ENCODE results near the gene KIF3B. TPM values are rescaled to one million over a fixed set of nuclear protein-coding genes. Genes with fewer than 3 reads are reported as not detected.
A peak's percentile ranks its signal among the peaks of the same experiment; 100 is the strongest.
"Not testable (repeated sequence)": the region's sequence is repeated elsewhere in the genome, so short reads cannot be mapped to it uniquely, and the experiment has no call there.

KIF3B gene
- total RNA-seq, 2 experiments from 2014 or later: 38.9 to 39.4 TPM

DNA sequence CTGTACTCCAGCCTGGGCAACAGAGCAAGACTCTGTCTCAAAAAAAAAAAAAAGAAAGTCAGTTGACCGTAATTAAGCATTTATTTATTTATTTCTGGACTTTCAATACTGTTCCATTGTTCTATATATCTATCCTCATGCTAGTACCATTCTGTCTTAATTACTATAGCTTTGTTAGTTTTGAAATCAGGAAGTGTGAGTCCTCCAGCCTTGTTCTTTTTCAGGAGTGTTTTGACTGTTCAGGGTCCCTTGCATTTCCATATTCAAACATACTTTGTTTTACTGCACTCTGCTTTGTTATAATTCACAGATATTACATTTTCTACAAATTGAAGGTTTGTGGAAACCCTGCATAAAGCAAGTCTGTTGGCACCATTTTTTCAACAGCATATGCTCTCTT, 43.9 kb downstream of the KIF3B start:
- Mint-ChIP-seq H3K4me3 (no peak overlapping the region), H3K27me3 (no peaks in the 10 kb centered on the region), H3K4me1 (ENCODE audit: low read depth) (peaks cover 26% of the 10 kb centered on the region), H3K27ac (no peak overlapping the region), H3K36me3 (peaks cover 39% of the 10 kb centered on the region), H3K9me3 (no peaks in the 10 kb centered on the region)
- ChIA-PET CTCF (no interaction called here), POLR2A (interaction anchor here (0.6 to 1.0 kb wide), 5 partner anchors 12 to 1361 kb away, joined by 3 read pairs; no protein-coding TSS in a partner anchor)
- DNase-seq: no peak
- intact Hi-C loops (cut with micrococcal nuclease): loop anchor here (5.0 kb wide), 1 partner anchor 36 kb away; the partner anchor contains the start of gene ASXL1

DNA sequence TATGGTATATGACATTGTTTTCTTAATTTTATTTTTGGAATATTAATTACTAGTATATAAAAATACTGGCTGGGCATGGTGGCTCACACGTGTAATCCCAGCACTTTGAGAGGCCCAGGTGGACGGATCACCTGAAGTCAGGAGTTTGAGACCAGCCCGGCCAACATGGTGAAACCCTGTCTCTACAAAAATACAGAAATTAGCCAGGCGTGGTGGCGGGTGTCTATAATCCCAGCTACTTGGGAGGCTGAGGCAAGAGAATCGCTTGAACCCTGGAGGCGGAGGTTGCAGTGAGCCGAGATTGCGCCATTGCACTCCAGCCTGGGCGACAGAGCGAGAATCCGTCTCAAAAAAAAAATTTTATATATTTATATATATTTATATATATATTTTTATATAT, 44.8 kb downstream of the KIF3B start:
- CTCF ChIA-PET, H3K4me3 Mint-ChIP-seq, H3K27ac Mint-ChIP-seq, DNase-seq, H3K9me3 Mint-ChIP-seq, H3K27me3 Mint-ChIP-seq: not testable (repeated sequence)
- Mint-ChIP-seq H3K36me3 (peaks cover 43% of the 10 kb centered on the region), H3K4me1 (ENCODE audit: low read depth) (peaks cover 28% of the 10 kb centered on the region)
- intact Hi-C loops (cut with micrococcal nuclease): loop anchor here (5.0 kb wide), 1 partner anchor 35 kb away; the partner anchor contains the start of gene ASXL1
- POLR2A ChIA-PET: interaction anchor here (1.0 kb wide), 2 partner anchors 13 to 37 kb away, joined by 3 read pairs; no protein-coding TSS in a partner anchor

DNA sequence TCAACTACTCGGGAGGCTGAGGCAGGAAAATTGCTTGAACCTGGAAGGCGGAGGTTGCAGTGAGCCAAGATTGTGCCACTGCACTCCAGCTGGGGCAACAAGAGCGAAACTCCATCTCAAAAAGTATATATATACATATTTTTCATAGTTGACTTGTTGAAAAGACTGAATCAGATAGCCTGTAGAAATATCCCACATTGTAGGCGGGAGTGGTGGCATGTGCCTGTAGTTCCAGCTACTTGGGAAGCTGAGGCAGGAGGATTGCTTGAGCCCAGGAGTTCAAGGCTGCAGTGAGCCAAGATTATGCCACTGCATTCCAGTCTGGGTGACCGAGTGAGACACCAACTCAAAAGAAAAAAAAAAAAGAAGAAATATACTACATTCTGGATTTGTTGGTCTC, 46.3 kb downstream of the KIF3B start:
- H3K27me3 Mint-ChIP-seq, POLR2A ChIA-PET, DNase-seq, H3K4me3 Mint-ChIP-seq, CTCF ChIA-PET, H3K9me3 Mint-ChIP-seq, H3K27ac Mint-ChIP-seq: not testable (repeated sequence)
- peaks cover 41% of the 10 kb centered on the region for H3K36me3 Mint-ChIP-seq
- intact Hi-C loops (cut with micrococcal nuclease): loop anchor here (5.0 kb wide), 1 partner anchor 34 kb away; the partner anchor contains the start of gene ASXL1
- H3K4me1 Mint-ChIP-seq (ENCODE audit: low read depth): peaks cover 23% of the 10 kb centered on the region

DNA sequence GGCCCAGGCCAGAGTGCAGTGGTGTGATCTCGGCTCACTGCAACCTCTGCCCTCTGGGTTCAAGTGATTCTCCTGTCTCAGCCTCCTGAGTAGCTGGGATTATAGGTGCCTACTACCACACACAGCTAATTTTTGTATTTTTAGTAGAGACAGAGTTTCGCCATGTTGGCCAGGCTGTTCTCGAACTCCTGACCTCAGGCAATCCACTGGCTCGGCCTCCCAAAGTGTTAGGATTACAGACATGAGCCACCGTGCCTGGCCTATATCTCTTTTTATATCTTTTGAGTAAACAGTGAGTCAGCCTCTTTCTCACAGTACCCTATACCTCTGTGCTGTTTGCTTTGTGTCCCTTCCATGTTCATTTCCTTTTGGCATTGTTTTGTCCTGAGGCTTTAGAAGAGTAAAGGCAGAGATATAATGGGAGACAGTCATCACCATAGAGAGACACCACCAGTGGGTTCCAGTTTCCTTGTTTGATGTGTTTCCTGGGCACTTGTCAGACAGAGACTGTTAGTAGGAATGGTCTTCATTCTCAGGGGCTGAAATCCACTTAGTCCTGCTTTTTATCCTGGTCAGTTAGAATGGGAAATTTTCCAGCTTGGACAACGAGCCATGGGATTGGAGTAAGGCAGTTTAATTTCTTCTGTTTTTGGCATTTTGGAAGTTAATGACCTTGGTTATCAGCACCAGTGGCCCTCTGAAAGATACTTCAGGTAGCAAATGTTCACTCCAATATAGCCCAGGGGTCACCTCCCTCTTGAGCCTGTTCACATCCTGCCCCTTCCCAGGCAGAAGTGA, 48.5 kb downstream of the KIF3B start:
- Mint-ChIP-seq H3K27me3 (no peaks in the 10 kb centered on the region), H3K9me3 (no peaks in the 10 kb centered on the region), H3K36me3 (peaks cover 44% of the 10 kb centered on the region), H3K27ac (peak overlapping the region; percentile 13), H3K4me3 (no peak overlapping the region), H3K4me1 (ENCODE audit: low read depth) (peaks cover 22% of the 10 kb centered on the region)
- POLR2A ChIA-PET: no interaction called here
- CTCF ChIA-PET: no interaction called here
- DNase-seq: no peak
- intact Hi-C loops (cut with micrococcal nuclease): no loop called here

DNA sequence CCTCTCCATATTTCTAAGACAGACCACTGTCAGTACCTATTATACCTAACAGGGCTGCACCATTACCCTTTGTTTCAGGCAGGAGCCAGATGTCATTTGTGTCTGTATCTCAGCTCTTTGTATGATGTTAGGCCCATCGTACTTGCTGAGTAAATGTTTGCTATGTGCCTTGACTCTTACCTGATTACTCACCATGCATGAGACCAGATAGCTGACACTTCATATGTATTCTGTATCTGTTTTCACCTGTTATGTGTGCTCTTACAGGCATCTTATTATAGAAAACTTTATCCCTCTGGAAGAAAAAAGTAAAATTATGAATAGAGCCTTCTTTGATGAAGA, 49.0 kb downstream of the KIF3B start:
- Mint-ChIP-seq H3K27me3 (no peaks in the 10 kb centered on the region), H3K27ac (peak overlapping the region; percentile 20), H3K36me3 (peaks cover 45% of the 10 kb centered on the region), H3K4me1 (ENCODE audit: low read depth) (peaks cover 25% of the 10 kb centered on the region), H3K4me3 (no peak overlapping the region), H3K9me3 (no peaks in the 10 kb centered on the region)
- no peak for DNase-seq
- ChIA-PET POLR2A (interaction anchor here (1.3 kb wide), 1 partner anchor 24 kb away, joined by 3 read pairs; no protein-coding TSS in a partner anchor), CTCF (no interaction called here)
- intact Hi-C loops (cut with micrococcal nuclease): no loop called here

DNA sequence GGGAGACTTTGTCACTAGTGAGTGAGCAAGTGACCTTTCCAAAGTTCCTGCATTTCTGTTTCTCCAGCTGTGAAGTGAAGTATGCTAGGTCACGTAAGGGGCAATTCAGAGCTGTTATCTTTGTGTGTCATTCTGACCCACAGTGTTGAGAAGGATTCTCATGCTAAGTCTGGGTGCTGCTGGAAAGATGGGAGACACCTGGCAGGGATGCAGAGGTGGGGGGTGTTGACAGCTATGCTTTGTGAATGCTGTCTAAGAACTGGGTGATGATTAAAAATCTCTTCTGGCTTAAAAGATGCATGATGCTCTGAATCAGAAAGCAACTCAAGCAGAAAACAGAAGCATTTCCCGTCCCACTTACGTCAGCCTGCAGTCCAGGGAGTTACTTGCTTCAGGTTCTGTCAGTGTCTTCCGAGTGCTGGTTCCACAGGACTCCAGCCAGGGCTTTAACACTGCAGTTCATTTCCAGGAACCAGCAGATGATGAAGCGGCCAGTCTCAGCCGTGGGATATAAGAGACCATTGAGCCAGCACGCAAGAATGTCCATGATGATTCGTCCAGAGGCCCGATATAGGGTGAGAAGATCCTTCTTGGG, 49.7 kb downstream of the KIF3B start:
- no peak overlapping the region for H3K4me3 Mint-ChIP-seq
- H3K27me3 Mint-ChIP-seq: no peaks in the 10 kb centered on the region
- no peaks in the 10 kb centered on the region for H3K9me3 Mint-ChIP-seq
- ChIA-PET POLR2A (interaction anchor here (0.6 to 1.3 kb wide), 2 partner anchors 22 to 25 kb away, joined by 3 read pairs; no protein-coding TSS in a partner anchor), CTCF (no interaction called here)
- no peak for DNase-seq
- H3K36me3 Mint-ChIP-seq: peaks cover 48% of the 10 kb centered on the region
- H3K4me1 Mint-ChIP-seq (ENCODE audit: low read depth): peaks cover 28% of the 10 kb centered on the region
- H3K27ac Mint-ChIP-seq: peak overlapping the region; percentile 20
- intact Hi-C loops (cut with micrococcal nuclease): no loop called here

DNA sequence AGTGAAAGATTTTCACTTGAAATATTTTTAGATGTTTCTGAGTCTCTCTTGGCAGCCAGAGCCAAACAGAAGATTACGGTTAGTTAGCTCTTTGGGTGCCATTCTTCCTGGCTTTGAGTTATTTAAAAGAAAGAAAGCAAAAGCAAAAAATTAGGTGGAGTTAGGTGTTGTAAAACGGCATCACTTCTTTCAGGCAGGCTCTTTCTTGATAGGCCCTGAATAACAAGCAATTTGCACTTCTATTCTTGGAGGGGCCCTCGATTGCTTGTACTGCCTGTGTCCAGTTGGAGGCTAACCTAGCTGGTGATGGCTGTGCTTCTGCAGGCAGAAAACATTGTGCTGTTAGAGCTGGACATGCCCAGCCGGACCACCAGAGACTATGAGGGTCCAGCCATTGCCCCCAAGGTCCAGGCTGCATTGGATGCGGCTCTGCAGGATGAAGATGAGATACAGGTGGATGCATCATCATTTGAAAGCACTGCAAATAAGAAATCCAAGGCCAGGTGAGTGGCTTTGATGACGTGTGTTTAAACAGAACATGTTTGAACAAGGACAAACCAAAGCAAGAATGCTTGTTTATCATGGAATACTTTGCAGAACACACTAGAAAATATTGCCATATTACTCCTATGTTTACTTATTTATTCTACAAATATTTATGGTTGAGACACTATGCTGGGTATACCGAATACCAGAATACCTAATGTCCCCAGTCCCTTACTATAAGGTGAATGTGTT, 52.5 kb downstream of the KIF3B start:
- intact Hi-C loops (cut with micrococcal nuclease): loop anchor here (5.0 kb wide), 1 partner anchor 37 kb away; no protein-coding TSS in a partner anchor
- no peaks in the 10 kb centered on the region for H3K9me3 Mint-ChIP-seq
- peaks cover 54% of the 10 kb centered on the region for H3K4me1 Mint-ChIP-seq (ENCODE audit: low read depth)
- H3K4me3 Mint-ChIP-seq: no peak overlapping the region
- ChIA-PET POLR2A (no interaction called here), CTCF (no interaction called here)
- peaks cover 59% of the 10 kb centered on the region for H3K36me3 Mint-ChIP-seq
- H3K27ac Mint-ChIP-seq: no peak overlapping the region
- no peaks in the 10 kb centered on the region for H3K27me3 Mint-ChIP-seq
- no peak for DNase-seq

DNA sequence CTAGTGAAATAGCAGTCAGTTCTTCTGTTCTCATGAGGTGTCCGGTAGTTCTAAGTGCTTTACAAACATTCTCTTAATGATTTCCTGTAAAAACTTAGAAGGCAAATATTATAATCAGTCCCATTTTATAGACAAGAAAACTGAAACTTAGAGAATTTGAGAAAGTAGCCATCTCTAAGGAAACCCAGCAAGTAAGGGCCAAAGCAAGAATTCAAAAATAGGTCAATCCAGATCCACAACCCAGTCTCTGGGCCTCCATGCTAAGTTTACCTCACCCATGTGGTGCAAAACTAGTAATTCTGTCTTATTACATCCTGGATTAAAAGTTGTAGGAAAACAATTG, 53.1 kb downstream of the KIF3B start:
- no peaks in the 10 kb centered on the region for H3K9me3 Mint-ChIP-seq
- ChIA-PET POLR2A (no interaction called here), CTCF (no interaction called here)
- intact Hi-C loops (cut with micrococcal nuclease): loop anchor here (5.0 kb wide), 1 partner anchor 37 kb away; no protein-coding TSS in a partner anchor
- no peak overlapping the region for H3K27ac Mint-ChIP-seq
- H3K4me3 Mint-ChIP-seq: no peak overlapping the region
- no peak for DNase-seq
- H3K27me3 Mint-ChIP-seq: no peaks in the 10 kb centered on the region
- H3K4me1 Mint-ChIP-seq (ENCODE audit: low read depth): peaks cover 56% of the 10 kb centered on the region
- H3K36me3 Mint-ChIP-seq: peaks cover 60% of the 10 kb centered on the region

DNA sequence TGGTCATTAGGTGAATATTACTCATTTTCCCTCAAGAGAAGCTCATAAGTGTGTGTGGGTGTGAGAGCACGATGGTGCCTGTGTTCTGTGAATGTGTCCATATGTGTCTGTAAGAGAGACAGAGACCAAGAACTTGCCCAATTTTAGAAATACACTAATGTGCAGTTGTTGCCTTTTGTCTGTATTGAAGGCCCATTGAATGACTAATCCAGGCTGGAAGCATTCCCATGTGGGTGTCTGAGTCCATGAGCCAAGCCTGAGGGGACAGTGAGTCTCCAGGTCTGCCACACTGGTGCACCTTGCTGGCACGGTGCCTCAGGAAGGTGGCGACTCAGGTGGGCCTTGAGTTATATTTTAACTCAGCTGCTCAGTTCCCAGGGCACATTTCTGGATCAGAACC, 55.2 kb downstream of the KIF3B start:
- Mint-ChIP-seq H3K27ac (peak overlapping the region; percentile 92), H3K4me3 (peak overlapping the region; percentile 10), H3K27me3 (no peaks in the 10 kb centered on the region), H3K36me3 (peaks cover 58% of the 10 kb centered on the region), H3K9me3 (no peaks in the 10 kb centered on the region), H3K4me1 (ENCODE audit: low read depth) (peaks cover 57% of the 10 kb centered on the region)
- CTCF ChIA-PET: interaction anchor here (0.8 to 2.7 kb wide), 4 partner anchors 22 to 53 kb away, joined by 3 to 13 read pairs (median 4); no protein-coding TSS in a partner anchor
- POLR2A ChIA-PET: interaction anchor here (0.5 to 3.3 kb wide), 11 partner anchors 13 to 129 kb away, joined by 3 to 39 read pairs (median 4); partner anchors contain the start of genes ASXL1 and KIF3B
- intact Hi-C loops (cut with micrococcal nuclease): loop anchor here (1.0 to 5.0 kb wide), 8 partner anchors 23 to 128 kb away; no protein-coding TSS in a partner anchor
- peak; percentile 34 for DNase-seq

DNA sequence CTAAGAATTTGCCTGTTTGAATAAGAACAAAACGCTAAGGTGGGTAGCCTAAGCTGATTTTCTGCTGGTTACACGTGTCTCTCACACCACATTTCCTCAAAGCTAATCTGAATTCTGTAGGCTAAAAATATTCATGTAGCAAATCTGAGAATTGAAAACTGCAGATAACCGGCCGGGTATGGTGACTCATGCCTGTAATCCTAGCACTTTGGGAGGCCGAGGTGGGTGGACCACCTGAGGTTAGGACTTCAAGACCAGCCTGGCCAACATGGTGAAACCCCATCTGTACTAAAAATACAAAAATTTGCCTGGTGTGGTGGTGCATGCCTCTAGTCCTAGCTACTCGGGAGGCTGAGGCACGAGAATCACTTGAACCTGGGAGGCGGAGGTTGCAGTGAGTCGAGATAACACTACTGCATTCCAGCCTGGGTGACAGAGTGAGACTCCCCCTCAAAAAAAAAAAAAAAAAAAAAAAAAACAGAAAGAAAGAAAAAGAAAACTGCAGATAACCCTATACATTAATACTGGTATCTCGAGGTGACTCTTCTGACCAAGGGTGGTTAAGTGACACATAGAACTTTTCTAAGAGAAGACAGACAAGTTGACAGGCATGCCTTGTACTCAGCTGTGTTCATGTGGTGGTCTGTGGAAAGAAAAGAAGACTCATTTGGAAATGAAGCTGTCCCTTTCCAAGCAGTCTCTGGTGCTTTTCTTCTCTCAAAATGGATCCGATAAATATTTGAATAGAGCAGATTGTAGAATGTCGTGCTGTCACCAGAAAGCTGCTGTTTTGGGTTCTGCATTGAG, 55.9 kb downstream of the KIF3B start:
- Mint-ChIP-seq H3K4me3 (peak overlapping the region; percentile 37), H3K27me3 (no peaks in the 10 kb centered on the region), H3K27ac (peak overlapping the region; percentile 92), H3K9me3 (no peaks in the 10 kb centered on the region), H3K36me3 (peaks cover 58% of the 10 kb centered on the region), H3K4me1 (ENCODE audit: low read depth) (peaks cover 57% of the 10 kb centered on the region)
- POLR2A ChIA-PET: interaction anchor here (0.5 to 3.3 kb wide), 13 partner anchors 12 to 130 kb away, joined by 3 to 39 read pairs (median 5); partner anchors contain the start of gene ASXL1
- DNase-seq: peak; percentile 73
- CTCF ChIA-PET: interaction anchor here (0.6 to 2.7 kb wide), 7 partner anchors 21 to 101 kb away, joined by 3 to 13 read pairs (median 3); no protein-coding TSS in a partner anchor
- intact Hi-C loops (cut with micrococcal nuclease): loop anchor here (1.0 to 5.0 kb wide), 8 partner anchors 22 to 129 kb away; no protein-coding TSS in a partner anchor
